ENCODE measurements around the gene PLEKHG4B.

Gene PLEKHG4B

GRCh38 chr5:74503-75109, 17.4 kb upstream of the PLEKHG4B start:
- DNase-seq (ENCODE audit: low read depth in 2 of 2): no peak

DNA sequence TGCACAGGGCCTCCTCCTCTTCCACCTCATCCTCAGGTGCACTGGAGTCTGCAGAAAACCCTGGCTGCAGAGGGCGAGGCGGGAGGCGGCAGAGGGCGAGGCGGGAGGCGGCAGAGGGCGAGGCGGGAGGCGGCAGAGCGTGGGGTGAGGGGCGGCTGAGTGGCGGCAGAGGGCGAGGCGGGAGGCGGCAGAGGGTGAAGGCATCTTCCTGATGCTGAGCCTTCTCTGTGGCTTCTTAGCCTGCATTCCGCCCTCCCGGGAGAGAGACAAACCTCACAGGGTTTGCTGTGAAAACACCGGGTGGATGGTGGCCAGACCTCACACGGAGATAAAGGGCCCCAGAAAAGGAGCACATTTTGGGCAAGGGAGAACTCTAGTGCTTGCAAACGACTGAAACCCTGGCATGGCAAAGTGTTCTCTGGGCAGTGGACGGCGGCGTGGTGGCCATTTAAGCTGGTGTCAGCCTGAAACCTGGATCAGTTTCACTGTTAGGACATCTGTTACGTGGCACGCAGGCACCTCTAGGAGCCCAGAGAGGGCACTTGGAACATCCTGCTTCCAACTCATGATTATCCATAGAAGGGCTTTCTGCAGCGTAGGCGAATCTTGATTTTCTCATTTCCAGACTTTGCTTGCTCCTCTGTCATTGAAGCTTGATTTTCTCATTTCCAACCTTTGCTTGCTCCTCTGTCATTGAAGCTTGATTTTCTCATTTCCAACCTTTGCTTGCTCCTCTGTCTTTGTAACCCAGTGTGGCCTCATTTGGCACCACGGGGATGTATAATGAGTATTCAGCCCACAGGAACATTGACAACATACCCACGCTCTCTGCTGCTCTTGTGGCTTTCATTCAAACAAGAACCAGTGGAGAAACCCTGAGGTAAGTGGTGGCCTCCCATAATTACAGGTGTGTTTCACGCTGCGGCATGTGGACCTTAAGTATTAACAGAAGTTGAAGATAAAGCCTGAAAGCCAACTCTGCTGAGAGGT, 16.3 kb upstream of the PLEKHG4B start:
- no peak for DNase-seq (ENCODE audit: low read depth in 2 of 2)

GRCh38 chr5:76358-77169, 15.4 kb upstream of the PLEKHG4B start:
- DNase-seq (ENCODE audit: low read depth in 2 of 2): no peak

DNA sequence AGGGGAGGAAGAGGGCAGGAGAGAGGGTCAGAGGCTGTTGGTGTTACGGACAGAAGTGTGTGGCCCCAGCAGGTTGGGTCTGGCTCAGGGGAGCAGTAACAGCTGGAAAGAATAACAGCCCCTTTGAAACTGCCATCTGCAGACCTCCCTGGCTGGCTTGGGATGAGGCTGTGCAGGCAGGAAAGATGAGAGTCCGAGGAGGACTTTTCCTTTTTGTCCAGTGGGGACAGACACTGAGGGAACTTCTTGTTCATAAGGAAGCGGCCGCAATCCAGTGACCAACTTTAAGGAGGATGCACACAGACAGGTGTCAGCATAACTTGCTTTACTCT, 14.8 kb upstream of the PLEKHG4B start:
- no peak for DNase-seq (ENCODE audit: low read depth in 2 of 2)

GRCh38 chr5:77546-77945, 14.4 kb upstream of the PLEKHG4B start:
- DNase-seq (ENCODE audit: low read depth in 2 of 2): no peak

GRCh38 chr5:77957-78804, 13.8 kb upstream of the PLEKHG4B start:
- DNase-seq (ENCODE audit: low read depth in 2 of 2): no peak

- no peak for DNase-seq (ENCODE audit: low read depth in 2 of 2)
These were observed 13.2 kb upstream of the PLEKHG4B start for GRCh38 chr5:78805-79149.

- no peak for DNase-seq (ENCODE audit: low read depth in 2 of 2)
These were observed 12.7 kb upstream of the PLEKHG4B start for GRCh38 chr5:79263-79662.

- no peak for DNase-seq (ENCODE audit: low read depth in 2 of 2)
These were observed 12.1 kb upstream of the PLEKHG4B start for GRCh38 chr5:79821-80220.

DNA sequence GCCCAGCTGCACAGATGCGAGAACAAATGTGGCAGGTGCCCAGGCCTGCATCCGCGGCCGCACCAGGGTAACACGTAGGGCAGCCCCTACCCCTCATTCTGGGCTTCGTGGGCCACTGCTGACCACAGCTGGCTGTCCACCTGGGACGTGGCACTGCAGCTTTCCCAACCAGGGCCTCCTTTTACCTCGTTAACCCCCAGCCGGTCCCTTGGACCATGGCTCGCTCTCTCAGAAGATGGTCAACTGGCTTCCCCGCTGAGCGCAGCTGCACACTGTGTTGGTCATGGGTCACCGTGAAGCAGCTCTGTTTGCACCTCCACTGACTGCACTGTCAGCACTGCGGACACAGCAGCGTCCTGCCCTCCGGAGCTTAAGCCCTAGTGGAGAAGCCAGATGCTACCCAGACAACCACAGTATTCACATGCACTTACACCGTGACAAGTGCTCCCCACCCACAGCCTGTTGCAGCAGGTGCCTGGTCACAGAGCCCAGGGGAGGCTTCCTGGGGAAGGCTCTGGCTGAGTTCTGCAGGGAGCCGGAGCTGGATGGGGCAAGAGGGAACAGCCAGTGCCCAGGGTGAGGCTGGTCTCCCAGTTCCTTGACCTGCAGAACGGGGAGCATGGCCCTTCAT, 10.5 kb upstream of the PLEKHG4B start:
- DNase-seq (ENCODE audit: low read depth in 2 of 2): no peak

DNA sequence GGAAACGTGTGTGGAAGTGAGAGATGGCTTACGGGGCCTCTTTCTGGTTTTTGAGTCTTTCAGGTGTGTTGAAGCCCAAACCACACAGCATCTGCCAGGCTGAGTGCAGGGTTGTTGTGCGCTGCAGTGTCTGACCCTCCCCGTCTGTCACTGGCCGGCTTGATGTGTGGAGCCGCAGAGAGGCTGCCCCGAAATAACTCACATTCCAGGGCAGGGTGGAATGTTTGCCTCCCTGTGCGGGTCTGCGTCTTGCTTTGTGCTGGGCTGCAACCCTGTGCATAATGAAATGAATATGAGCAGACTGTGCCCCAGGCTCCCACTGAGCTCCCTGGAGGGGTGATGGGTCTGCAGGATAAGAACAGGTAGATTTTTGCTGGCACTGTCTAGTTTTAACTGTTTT, 9.9 kb upstream of the PLEKHG4B start:
- DNase-seq (ENCODE audit: low read depth in 2 of 2): no peak

DNA sequence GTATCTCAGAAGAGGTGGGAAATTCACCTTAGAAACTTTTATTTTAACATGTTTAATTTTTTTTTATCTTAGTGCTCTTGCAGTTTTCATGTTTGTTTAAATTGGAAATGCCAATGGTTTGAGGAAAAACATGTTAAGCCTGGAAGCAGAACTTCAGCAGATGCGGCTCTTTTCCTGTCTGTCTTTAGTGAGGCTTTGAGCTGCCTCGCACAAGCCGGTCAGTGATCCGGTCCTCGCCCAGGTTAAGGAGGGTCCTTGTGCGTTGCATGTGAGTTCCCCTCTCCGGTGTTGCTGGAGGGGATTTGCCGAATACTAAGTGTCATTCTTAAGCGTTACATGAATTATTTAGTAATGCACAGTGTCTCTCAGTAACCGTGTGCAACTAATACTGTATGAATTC, 9.4 kb upstream of the PLEKHG4B start:
- no peak for DNase-seq (ENCODE audit: low read depth in 2 of 2)

GRCh38 chr5:83029-83428, 8.9 kb upstream of the PLEKHG4B start:
- DNase-seq (ENCODE audit: low read depth in 2 of 2): no peak

DNA sequence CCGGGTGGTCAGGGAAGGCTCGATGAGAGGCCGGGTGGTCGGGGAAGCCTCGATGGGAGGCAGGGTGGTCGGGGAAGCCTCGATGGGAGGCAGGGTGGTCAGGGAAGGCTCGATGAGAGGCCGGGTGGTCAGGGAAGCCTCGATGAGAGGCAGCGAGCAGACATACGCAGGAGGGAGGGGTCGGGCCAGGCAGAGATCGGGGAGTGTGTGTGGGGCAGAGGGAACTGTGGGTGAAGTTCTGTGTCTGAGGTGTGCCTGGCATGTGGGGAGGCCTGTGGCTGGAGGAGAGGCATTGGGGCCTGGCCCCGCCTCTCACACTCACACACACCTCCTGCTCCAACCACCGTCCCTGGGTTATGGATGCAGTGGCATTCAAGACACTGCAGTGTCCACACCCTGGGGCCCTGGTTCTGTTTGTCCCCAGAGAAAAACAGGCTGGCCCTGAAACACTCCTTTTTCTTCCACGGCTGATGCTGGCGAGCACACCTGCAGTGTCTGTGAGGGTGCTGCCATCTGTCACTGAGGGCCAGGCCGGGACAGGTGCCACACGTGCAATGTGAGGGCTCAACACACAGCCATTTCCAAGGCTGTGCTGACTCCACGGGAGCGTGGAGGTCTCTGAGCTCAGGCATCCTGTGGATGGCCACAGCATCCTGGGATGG, 6.5 kb upstream of the PLEKHG4B start:
- no peak for DNase-seq (ENCODE audit: low read depth in 2 of 2)

DNA sequence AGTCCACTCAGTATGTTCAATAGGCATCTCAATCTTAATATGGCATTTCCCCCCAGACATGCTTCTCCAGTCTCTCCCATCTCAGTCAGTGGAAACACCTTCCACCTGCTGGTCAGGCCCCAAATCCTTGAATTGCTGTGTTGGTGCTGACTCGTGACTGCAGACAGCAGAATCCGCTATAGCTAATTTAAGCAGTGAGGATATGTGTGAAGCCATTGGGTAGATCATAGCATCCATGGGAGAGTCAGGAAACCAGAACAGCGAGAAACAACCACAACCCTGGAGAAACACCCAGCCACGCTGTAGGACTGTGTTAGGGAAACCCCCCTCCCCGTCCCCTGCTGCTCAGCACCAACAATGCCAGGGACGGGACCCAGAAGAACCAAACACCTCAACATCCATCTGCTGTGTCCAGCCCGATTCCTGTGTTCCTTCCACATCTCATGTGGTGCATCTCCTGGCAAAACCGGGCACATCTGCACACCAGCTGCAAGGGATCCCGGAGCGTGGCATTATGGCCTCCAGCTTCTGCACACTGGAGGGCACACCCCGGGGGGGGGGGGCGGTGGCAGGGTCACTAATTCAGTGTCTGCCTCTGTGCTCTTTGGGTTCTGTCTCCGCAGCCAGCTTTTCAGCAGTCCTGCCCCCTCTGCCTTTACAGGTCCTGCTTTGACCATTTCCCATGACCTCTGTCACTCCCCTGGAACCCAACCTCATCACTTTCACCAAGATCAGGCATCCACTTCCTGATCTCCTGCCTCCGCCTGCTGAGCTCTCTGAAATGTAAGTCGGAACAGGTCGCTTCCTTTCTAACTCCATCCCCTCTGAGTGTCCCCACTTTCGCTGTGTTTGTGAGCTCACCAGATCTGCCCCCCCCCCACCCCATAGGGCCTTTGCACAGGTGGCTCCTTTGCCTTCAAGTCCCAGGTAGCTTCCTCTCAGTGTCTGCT, 2.4 kb upstream of the PLEKHG4B start:
- DNase-seq (ENCODE audit: low read depth in 2 of 2): no peak

DNA sequence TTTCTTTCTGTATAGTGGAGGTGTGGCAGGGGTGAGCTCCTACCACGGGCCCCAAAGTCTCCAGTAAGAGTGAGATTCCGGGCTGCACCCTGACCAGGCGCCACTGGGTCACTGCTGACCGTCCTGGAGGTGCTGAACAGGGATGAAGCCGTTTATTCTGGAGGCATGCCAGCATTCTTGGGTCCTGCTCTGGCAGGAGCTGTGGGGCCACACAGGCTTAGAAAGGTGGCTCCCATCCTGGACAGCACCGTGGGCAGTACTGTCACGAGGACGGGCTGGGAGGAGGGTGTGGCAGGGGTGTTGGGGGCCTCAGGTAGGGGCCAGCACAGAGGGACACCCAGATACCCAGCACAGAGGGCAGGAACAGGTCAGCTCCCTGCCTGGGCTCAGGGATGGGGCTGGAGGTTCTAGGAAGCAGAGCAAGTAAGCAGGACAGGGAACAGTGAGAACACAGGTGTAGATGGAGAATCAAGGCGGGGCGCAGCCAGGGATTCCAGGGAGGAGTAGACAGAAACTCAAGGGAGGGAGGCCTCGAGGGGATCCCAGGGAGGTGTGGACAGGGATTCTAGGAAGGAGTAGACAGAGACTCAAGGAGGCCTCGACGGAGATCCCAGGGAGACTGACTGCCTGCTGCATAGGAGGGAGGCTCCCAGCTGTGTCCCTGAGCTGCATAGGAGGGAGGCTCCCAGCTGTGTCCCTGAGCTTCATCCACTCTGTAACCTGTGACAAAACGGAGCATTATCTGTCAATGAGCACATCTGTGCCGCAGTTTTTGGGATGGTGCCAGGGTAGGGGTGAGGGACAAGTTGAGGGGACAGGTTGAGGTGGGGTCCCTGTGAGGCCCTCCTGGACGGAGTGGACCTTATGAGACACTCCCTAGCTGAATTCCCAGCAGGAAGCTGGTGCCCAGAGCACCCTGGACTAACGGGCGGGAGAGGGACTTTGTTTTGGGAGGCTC, 1.1 kb upstream of the PLEKHG4B start:
- DNase-seq (ENCODE audit: low read depth in 2 of 2): no peak

- no peak for DNase-seq (ENCODE audit: low read depth in 2 of 2)
These were observed 643 bp downstream of the PLEKHG4B start for GRCh38 chr5:92401-93220.

All from stimulated activated CD8-positive, alpha-beta memory T cell treated with anti-CD3 and anti-CD28 coated beads, Interleukin-15, amount 100 ng/mL, for 4 hours (primary cell).